GM21576 (cell line): Measurements from ENCODE around the gene FAM76B.

ENCODE experiments used
- ATAC-seq: cut with Tn5 transposase; IDR thresholded peaks from one replicate; pipeline ENCODE4 v1.9.1; 2021; ENCODE audit warnings: mild to moderate bottlenecking, moderate library complexity; ENCODE audit not compliant: unreplicated experiment

The FAM76B gene

GRCh38 chr11:95734009-95734572 is 55.5 kb downstream of the FAM76B start:
- no peak for ATAC-seq

GRCh38 chr11:95732930-95733602 is 56.5 kb downstream of the FAM76B start:
- ATAC-seq = no peak

GRCh38 chr11:95729462-95729861 is 60.1 kb downstream of the FAM76B start:
- no peak for ATAC-seq

DNA sequence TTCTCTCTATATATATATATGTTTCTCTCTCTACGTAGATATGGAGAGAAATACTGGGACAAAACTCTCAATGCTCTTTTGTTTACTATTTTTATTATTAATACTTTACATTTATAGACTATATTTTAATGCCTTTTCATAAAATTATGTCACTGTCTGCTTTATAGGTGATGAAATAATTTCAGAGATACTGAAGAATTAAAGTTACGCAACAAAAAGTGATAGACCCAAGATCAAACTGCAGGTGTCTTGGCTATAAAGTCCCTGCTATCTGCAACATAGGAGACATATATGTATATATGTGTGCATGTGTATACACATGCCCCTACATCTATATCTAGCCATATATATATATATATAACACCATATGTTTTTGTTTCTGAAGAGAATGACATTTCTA is 60.8 kb downstream of the FAM76B start:
- ATAC-seq = no peak

GRCh38 chr11:95728094-95728493 is 61.5 kb downstream of the FAM76B start:
- ATAC-seq = no peak

DNA sequence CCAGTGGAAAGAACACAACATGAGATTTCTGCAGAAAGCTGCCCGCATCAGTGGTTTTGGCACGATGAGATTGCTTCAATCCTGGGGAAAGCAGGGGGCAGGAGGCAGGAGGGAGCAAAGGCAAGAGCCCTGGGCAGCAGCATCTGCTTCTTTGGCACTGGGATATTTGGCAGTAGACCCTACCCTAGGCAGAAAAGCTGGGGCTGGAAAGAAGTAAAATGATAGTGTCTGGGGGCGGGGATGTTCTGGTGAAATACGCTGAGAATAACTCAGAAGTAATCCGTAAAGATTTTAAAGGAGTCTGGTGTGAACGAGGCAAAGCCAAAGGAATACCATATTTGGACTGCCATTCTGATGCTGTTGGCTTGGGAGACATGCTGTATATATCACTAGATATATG is 62.0 kb downstream of the FAM76B start:
- no peak for ATAC-seq

DNA sequence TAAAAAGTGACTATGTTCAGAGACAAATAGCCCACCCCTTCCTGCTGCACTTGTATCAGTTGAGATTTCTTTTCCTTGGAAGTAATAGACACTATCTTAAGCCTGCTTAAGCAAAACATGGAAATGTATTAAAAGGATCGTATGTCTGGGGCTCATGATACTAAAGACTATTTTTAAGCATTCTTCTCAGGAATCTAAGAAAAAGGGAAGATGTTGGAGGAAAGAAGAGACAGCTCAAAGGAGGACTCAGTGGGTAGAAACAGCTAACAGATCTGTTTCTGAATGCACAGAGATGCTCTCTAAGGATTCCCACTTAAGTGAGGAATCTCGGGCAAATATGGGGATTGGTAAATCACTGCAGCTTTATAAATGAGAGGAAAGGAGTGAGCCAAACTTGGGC is 62.5 kb downstream of the FAM76B start:
- ATAC-seq = no peak

DNA sequence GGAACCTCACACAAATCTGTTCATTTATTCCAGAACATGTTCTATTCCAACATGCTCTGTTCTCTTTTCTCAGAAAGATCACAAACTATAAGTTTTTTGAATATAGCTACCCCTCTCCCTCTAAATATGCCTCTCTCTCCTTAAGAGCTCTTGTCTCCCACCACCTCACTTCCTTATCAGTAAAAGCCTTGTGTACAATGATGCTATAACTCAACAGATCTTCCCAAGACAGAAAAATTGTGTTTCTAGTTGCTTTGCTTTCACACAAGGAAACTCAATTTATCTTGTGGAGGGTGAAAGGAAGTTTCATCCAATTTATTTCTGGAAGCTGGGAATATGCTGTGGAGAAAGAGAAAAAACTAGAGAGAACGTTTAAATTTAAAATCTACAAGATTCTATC is 64.4 kb downstream of the FAM76B start:
- ATAC-seq = no peak

DNA sequence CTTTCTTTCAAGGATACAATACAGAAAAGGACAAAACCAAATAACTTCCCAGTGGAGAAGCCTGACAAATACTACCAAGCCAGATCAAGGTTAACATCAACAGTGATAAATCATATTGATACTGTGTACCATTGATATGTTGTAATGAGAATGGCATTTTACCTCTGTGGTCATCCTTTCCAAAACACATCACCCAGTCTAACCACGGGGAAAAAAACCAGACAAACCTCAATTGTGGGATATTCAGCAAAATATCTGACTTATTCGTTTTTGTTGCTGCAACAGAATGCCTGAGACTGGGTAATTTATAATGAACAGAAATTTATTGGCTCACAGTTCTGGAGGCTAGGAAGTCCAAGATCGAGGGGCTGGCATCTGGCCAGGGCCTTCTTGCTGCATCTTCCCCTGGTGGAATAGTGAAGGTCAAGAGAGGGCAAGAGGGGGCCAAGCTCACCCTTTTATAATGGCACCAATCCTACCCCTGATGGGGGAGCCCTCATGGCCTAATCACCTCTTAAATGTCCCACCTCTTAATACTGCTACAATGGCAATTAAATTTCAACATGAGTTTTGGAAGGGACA is 66.1 kb downstream of the FAM76B start:
- ATAC-seq = no peak

DNA sequence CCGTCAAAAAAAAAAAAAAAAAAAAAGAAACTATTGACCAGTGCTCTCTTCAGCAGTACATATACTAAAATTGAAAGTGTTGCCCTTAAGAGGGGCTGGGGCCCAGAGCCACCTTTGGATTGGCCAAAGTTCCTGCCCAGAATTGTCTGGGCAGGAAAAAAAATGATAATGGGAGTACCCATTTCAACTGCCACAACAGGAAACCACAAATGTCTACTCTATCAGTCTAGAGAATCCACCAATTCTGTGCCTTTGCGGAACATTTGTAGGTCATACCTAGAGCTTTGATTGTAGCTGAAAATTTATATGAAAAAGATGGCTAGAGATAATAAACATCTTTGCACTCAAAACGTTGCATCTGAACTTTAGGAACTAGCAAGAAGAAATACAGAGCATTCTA is 69.4 kb downstream of the FAM76B start:
- no peak for ATAC-seq
